Lower leg skin (tissue), 4 donors: ENCODE data around the gene APPL2. TPM values are rescaled to one million over a fixed set of nuclear protein-coding genes. Genes with fewer than 3 reads are reported as not detected.
"Not testable (repeated sequence)": the region's sequence is repeated elsewhere in the genome, so short reads cannot be mapped to it uniquely, and the experiment has no call there.

Source experiments
- DNase-seq, 2 donors: peaks; one replicate each; pipeline ENCODE4 v3.0.0-alpha.2; 2019; ENCODE audit warnings: low spot score in 2 of 2
- H3K4me3 ChIP-seq: fragments of 200-600 bp; sonication (generic); 2 replicates; pipeline ENCODE4 v1.5.1; 2017; ENCODE audit warnings: mild to moderate bottlenecking, low read depth; ENCODE audit not compliant: poor library complexity, severe bottlenecking
- POLR2A ChIP-seq, 2 donors: fragments of 450-650 bp; IDR thresholded peaks; one replicate each; pipeline ENCODE4 v1.6.1; 2016 to 2017; ENCODE audit warnings: antibody characterized with exemption in 2 of 2, mild to moderate bottlenecking in 1 of 2, moderate library complexity in 1 of 2
- WGBS, 2 donors: methylation state at CpG; one replicate each; pipeline ENCODE4 v1.1.5; 2018; 5-methylcytosine and 5-hydroxymethylcytosine counted together
- intact Hi-C: fragments of 100-400 bp; cut with DNase I; formaldehyde crosslinking; loops from one replicate; pipeline ENCODE4 v1.15.0; 2023; ENCODE audit warnings: low total_unique reads
- total RNA-seq, 4 donors: library from RNA; depleted of rRNA; stranded (reverse); fragments of >200 nt; gene quantifications; one replicate each; pipeline ENCODE4 v1.1.0, GENCODE V29; 2016
- TF ChIP-seq, protein P1 (sequence below), 3 donors: fragments of 450-650 bp; IDR thresholded peaks; one replicate each; pipeline ENCODE4 v1.5.1; 2016; ENCODE audit warnings: antibody characterized with exemption in 3 of 3, mild to moderate bottlenecking in 3 of 3, moderate library complexity in 2 of 3

APPL2 gene
- total RNA-seq, 4 donors from 2014 or later, result 76.6 to 170 (median 109) TPM

DNA sequence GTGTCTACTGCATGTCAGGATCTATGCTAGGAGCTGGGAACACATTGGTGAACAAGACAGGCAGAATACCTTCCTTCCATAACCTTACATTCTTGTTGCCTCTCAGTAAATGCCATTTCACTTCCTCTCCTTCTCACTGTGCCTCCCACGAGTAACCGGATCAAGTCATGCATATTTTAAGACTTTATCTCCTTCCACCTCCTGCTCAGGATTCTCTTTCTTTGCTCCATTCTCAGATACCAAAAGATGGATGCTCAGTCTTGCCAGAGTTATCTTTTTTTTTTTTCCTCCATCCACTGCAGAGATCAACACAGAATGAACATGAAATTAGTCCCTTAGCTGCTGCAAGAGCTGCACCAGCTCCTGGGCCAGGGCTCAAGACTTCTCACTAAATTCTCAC, 20.0 kb upstream of the APPL2 start:
- no peak for DNase-seq
- intact Hi-C loops, result no loop called here
- 51 to 75% methylated on average over 2 of the region's 2 CpGs for WGBS, 2 donors
- no peak for TF ChIP-seq POLR2A (IDR thresholded peaks at IDR 0.05)
- TF ChIP-seq, protein P1, sequence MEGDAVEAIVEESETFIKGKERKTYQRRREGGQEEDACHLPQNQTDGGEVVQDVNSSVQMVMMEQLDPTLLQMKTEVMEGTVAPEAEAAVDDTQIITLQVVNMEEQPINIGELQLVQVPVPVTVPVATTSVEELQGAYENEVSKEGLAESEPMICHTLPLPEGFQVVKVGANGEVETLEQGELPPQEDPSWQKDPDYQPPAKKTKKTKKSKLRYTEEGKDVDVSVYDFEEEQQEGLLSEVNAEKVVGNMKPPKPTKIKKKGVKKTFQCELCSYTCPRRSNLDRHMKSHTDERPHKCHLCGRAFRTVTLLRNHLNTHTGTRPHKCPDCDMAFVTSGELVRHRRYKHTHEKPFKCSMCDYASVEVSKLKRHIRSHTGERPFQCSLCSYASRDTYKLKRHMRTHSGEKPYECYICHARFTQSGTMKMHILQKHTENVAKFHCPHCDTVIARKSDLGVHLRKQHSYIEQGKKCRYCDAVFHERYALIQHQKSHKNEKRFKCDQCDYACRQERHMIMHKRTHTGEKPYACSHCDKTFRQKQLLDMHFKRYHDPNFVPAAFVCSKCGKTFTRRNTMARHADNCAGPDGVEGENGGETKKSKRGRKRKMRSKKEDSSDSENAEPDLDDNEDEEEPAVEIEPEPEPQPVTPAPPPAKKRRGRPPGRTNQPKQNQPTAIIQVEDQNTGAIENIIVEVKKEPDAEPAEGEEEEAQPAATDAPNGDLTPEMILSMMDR (IDR thresholded peaks at IDR 0.05), result no peak
- H3K4me3 ChIP-seq, result no peak overlapping the region

DNA sequence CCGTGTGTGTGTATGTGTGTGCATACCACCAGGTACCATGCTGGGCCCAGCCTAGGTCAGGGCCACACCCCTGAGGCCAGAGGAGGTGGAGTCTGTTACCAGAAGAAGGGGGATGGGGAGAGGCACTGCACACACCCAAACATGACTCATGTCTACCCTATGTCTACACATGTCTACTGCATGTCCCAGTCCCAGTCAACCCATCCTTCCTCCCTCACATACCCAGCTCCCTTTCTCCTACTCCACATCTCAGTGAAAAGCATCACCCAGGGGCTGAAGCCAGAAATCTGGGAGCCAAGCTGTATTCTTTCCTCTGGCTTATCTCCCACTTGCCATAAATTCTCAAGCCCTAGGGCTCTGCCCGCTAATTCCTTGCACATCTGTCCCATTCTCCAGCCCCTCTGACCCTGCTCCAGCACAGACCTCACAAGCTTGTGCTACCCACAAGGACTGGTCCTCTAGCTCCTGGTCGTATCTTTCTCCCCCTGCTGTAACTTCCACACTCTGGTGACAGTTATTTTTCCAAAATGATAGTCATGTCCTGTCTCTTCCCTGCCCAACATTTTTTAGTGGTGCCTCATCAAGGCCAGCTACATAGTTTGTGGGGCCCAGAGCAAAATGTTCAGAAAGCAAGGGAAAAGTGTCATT, 18.0 kb upstream of the APPL2 start:
- DNase-seq, result peak in 1 of 2 donors; percentile 48
- H3K4me3 ChIP-seq, result no peak overlapping the region
- intact Hi-C loops, result no loop called here
- 28 to 31% methylated on average over 3 of the region's 3 CpGs for WGBS, 2 donors
- TF ChIP-seq, protein P1 (IDR thresholded peaks at IDR 0.05), result no peak
- TF ChIP-seq POLR2A (IDR thresholded peaks at IDR 0.05), result no peak

DNA sequence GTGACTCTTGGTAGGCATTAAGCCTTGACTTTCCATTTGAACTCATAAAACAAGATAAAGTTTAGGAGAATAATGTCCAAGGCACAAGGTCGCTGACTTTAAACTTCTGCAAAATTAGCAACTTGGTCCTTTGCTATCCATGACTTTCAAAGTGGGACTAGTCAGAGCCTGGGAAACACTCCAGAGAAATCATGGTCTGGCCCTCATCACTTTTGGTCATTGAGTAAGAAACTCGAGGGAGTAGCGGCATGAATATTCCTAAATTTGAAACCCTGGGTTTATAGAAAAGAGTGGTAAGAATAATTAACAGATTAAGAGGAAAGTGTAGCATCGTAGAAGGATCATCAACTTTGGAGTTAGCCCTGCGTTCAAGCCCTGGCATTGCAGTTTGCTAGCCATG, 16.9 kb upstream of the APPL2 start:
- WGBS, 2 donors, result 83 to 85% methylated on average over 5 of the region's 5 CpGs
- DNase-seq, result no peak
- no peak overlapping the region for H3K4me3 ChIP-seq
- no peak for TF ChIP-seq POLR2A (IDR thresholded peaks at IDR 0.05)
- TF ChIP-seq, protein P1 (IDR thresholded peaks at IDR 0.05), result no peak
- intact Hi-C loops, result no loop called here

DNA sequence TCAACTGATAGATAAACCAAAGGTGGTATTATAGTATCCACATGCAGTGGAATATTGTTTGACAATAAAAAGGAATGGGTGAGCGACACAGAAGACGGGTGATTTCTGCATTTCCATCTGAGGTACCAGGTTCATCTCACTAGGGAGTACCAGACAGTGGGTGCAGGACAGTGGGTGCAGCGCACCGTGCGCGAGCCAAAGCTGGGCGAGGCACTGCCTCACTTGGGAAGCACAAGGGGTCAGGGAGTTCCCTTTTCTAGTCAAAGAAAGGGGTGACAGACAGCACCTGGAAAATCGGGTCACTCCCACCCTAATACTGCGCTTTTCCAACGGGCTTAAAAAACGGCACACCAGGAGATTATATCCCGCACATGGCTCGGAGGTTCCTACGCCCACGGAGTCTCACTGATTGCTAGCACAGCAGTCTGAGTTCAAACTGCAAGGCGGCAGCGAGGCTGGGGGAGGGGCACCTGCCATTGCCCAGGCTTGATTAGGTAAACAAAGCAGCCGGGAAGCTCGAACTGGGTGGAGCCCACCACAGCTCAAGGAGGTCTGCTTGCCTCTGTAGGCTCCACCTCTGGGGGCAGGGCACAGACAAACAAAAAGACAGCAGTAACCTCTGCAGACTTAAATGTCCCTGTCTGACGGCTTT, 9.9 kb upstream of the APPL2 start:
- intact Hi-C loops, H3K4me3 ChIP-seq, DNase-seq: not testable (repeated sequence)
- WGBS, 2 donors, result 94 to 95% methylated on average over 18 to 19 of the region's 20 CpGs

DNA sequence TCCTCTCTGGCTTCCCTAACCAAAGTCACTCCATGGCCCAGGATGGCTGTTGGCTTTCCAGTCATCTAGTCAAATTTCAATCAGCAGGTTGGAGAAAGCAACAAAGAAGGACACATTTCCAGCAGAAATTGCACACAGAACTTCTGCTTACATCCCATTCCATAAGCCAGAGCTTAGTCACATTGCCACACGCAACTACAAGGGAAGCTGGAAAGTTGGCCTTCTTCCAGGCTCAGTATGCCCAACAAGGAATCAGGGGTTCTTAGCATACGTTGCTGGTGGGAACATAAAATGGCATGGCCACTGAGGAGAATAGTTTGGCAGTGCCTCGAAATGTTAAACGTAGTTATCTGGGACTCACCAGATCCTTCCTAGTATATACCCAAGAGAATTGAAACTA, 9.3 kb upstream of the APPL2 start:
- no peak for DNase-seq
- no peak for TF ChIP-seq POLR2A (IDR thresholded peaks at IDR 0.05)
- TF ChIP-seq, protein P1 (IDR thresholded peaks at IDR 0.05), result no peak
- no peak overlapping the region for H3K4me3 ChIP-seq
- intact Hi-C loops, result no loop called here
- 76 to 81% methylated on average over 4 of the region's 4 CpGs for WGBS, 2 donors

DNA sequence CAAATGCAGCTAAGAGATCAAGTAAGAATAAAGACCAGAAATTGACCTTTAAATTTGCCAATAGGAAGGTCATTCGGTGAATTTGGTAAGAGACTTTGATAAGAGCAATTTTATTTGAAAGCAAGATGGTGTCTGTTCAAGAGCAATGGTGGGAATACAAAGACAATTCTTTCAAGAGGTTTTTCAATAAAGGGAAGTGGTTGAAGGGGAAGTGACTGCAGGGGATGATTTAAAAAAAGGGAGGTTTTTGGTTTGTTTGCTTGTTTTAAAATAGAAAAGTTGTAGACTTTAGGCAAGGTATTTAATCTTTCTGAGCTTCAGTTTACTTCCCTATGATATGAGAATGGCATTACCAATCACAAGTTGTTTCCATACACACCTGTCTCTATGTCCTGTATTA, 4.3 kb upstream of the APPL2 start:
- DNase-seq, result no peak
- 90 to 97% methylated on average over 1 of the region's 1 CpG for WGBS, 2 donors
- no peak for TF ChIP-seq POLR2A (IDR thresholded peaks at IDR 0.05)
- TF ChIP-seq, protein P1 (IDR thresholded peaks at IDR 0.05), result no peak
- H3K4me3 ChIP-seq, result no peak overlapping the region
- intact Hi-C loops, result no loop called here
